HL-60 (cell line): ENCODE measurements around the gene RNF39.

Experiments used
- DNase-seq, 2 experiments: peaks; one replicate each; pipeline ENCODE4 v3.0.0-alpha.2; 2010 to 2020; ENCODE audit warnings: low read depth in 1 of 2, low spot score in 1 of 2
- H3K27ac ChIP-seq: fragments of 250-450 bp; sonication (Bioruptor Pico); replicated peaks from 2 replicates; pipeline ENCODE4 v1.5.1; 2020; ENCODE audit warnings: mild to moderate bottlenecking, moderate library complexity
- H3K27me3 ChIP-seq: fragments of 250-450 bp; sonication (Bioruptor Pico); 2 replicates; pipeline ENCODE4 v1.5.1; 2021; ENCODE audit warnings: mild to moderate bottlenecking, moderate library complexity; ENCODE audit not compliant: insufficient read depth, poor library complexity, severe bottlenecking
- H3K4me3 ChIP-seq: replicated peaks from 2 replicates; pipeline ENCODE4 v1.5.1; 2011; ENCODE audit warnings: mild to moderate bottlenecking, control low read depth, low read length; ENCODE audit not compliant: insufficient read depth
- GABPA ChIP-seq: IDR thresholded peaks from 2 replicates; pipeline ENCODE4 v1.6.1; 2012; ENCODE audit warnings: low read depth
- POLR2AphosphoS5 ChIP-seq: IDR thresholded peaks from 2 replicates; pipeline ENCODE4 v1.6.1; 2012; ENCODE audit warnings: low read depth
- SPI1 ChIP-seq: IDR thresholded peaks from 2 replicates; pipeline ENCODE4 v1.6.1; 2012; ENCODE audit warnings: low read depth, mild to moderate bottlenecking, borderline replicate concordance
- TF ChIP-seq, protein P1 (sequence below): IDR thresholded peaks from 2 replicates; pipeline ENCODE4 v1.6.1; 2012; ENCODE audit warnings: low read depth; ENCODE audit not compliant: insufficient replicate concordance
- TF ChIP-seq, protein P2 (sequence below): IDR thresholded peaks from one replicate; pipeline ENCODE4 v1.5.1; 2011; ENCODE audit warnings: low read length, control low read depth, inconsistent platforms; ENCODE audit not compliant: insufficient read depth

RNF39 gene

DNA sequence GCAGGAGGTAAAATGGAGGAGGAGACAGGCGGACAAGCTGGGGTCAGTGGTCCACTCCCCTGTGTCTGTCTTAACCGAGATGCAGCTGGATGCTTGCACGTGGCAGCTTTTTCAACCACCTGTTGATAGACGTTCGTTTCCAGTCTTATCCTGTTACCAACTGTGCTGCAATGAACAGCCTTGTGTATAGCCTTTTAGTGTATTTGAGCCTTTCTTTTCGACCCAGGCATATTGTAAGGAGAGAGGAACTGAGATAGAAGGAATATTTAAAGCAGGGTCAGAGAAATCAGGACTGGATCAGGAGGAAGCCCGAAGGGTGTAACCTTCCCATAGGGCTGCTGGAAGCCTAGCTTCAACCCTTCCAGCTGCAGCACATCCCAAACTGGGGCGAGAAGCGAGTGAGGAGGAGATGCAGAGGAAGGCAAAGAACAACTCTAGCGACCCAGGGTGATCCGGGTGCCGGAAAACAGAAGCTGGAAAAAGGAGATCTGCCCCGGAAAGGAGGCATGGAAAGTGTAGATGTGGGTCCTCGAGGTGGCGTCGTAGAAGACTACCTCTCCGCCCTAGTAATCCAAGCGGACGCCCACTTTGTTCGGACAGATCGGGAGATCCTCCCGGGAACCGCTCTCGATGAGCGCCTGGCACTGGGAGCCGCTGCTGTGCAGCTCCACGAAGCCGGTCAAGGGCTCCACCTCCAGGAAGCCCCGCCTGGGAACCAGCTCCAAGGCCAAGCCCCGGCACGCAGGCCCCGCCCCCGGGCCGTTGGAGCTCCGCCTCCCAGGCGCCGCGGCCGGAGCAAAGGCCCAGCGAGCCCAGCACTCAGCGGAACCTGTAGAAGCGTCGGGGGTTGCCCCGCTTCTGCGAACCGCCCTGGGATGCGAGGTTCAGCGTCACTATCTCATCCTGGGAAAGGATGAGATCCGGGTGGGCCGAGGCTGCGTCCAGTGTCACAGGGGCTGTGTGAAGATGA lies 26.2 kb upstream of the RNF39 start:
- TF ChIP-seq, protein P1, sequence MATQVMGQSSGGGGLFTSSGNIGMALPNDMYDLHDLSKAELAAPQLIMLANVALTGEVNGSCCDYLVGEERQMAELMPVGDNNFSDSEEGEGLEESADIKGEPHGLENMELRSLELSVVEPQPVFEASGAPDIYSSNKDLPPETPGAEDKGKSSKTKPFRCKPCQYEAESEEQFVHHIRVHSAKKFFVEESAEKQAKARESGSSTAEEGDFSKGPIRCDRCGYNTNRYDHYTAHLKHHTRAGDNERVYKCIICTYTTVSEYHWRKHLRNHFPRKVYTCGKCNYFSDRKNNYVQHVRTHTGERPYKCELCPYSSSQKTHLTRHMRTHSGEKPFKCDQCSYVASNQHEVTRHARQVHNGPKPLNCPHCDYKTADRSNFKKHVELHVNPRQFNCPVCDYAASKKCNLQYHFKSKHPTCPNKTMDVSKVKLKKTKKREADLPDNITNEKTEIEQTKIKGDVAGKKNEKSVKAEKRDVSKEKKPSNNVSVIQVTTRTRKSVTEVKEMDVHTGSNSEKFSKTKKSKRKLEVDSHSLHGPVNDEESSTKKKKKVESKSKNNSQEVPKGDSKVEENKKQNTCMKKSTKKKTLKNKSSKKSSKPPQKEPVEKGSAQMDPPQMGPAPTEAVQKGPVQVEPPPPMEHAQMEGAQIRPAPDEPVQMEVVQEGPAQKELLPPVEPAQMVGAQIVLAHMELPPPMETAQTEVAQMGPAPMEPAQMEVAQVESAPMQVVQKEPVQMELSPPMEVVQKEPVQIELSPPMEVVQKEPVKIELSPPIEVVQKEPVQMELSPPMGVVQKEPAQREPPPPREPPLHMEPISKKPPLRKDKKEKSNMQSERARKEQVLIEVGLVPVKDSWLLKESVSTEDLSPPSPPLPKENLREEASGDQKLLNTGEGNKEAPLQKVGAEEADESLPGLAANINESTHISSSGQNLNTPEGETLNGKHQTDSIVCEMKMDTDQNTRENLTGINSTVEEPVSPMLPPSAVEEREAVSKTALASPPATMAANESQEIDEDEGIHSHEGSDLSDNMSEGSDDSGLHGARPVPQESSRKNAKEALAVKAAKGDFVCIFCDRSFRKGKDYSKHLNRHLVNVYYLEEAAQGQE, result no peak
- TF ChIP-seq POLR2AphosphoS5 (no peak), GABPA (no peak), SPI1 (no peak)
- TF ChIP-seq, protein P2, sequence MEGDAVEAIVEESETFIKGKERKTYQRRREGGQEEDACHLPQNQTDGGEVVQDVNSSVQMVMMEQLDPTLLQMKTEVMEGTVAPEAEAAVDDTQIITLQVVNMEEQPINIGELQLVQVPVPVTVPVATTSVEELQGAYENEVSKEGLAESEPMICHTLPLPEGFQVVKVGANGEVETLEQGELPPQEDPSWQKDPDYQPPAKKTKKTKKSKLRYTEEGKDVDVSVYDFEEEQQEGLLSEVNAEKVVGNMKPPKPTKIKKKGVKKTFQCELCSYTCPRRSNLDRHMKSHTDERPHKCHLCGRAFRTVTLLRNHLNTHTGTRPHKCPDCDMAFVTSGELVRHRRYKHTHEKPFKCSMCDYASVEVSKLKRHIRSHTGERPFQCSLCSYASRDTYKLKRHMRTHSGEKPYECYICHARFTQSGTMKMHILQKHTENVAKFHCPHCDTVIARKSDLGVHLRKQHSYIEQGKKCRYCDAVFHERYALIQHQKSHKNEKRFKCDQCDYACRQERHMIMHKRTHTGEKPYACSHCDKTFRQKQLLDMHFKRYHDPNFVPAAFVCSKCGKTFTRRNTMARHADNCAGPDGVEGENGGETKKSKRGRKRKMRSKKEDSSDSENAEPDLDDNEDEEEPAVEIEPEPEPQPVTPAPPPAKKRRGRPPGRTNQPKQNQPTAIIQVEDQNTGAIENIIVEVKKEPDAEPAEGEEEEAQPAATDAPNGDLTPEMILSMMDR, result no peak
- Histone ChIP-seq H3K4me3 (peak overlapping the region; percentile 56), H3K27ac (no peak overlapping the region), H3K27me3 (peaks cover 56% of the 10 kb centered on the region)
- DNase-seq, result peak; percentile 62 to 64

DNA sequence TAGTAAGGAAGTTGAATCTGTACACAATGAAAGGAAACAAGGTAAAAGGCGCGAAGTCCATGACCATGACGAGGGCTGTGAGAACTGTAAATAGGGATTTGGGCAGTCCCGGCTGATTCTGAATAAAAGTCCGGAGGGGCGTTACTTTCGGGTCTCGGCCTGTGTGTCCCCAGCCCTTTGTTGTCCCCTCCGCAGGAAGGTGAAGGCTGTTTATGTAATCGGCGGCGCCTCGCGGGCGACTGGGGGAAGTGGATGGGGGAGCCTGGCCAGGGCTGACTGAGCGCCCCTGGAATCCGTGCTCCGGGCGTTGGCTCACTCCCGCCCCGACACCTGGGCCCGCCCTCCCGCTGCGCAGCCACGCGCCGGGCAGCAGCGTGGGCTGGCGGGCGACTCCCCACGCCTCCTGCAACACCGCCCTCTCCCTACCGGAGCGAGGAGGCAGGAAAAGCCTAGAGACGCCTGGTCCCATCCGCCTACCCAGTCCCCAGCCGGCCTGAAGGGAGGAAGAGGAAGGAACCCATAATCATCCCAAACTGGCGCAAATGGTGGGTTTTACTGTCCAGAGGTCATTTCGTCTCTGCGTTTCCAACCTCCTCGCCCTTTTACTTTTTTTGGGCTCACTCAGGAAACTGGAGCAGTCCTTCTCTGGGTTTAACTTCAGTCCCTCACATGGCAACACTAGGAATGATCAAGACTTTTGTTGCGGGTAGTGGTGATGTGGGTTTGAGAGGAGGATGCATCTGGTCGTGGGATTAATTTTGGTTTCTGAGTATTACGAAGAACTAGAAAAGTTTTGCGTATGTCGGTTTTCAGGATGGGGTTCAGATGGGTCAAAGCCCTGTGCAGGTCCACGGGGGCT lies 25.2 kb upstream of the RNF39 start:
- DNase-seq, result peak in 1 of 2 experiments; percentile 14
- no peak overlapping the region for H3K27ac ChIP-seq
- peaks cover 60% of the 10 kb centered on the region for H3K27me3 ChIP-seq
- TF ChIP-seq SPI1 (no peak), POLR2AphosphoS5 (no peak), GABPA (no peak)
- TF ChIP-seq, protein P1, result no peak
- TF ChIP-seq, protein P2, result no peak
- H3K4me3 ChIP-seq, result peak overlapping the region; percentile 14

DNA sequence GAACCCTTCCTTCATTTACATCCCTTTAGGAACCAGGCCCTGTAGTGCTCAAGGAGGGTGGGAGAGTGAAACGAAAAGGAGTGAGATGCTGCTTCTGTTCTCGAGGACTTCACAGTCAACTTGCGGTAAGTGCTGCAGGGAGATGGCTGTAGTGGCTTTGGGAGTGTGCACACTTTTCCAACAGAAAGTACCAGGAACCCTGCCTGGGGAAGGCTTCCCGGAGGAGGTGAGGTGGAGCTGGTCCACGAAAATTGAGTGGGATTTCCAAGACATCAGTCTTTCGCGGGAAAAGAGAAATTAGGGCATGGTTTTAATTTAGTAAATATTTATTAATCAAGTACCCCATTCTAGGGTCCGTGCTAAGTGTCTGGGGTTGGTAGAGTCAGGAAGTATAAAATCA lies 24.6 kb upstream of the RNF39 start:
- Histone ChIP-seq H3K27me3 (peaks cover 60% of the 10 kb centered on the region), H3K27ac (no peak overlapping the region), H3K4me3 (no peak overlapping the region)
- DNase-seq, result no peak
- TF ChIP-seq, protein P1, result no peak
- TF ChIP-seq, protein P2, result no peak
- TF ChIP-seq SPI1, result no peak
- TF ChIP-seq GABPA, result no peak
- no peak for TF ChIP-seq POLR2AphosphoS5
